Measurements from ENCODE around the gene MGST3. TPM values are rescaled to one million over a fixed set of nuclear protein-coding genes. Genes with fewer than 3 reads are reported as not detected.

Gene MGST3
- total and polyA plus RNA-seq, 9 donors = 137 to 238 (median 159) TPM

DNA sequence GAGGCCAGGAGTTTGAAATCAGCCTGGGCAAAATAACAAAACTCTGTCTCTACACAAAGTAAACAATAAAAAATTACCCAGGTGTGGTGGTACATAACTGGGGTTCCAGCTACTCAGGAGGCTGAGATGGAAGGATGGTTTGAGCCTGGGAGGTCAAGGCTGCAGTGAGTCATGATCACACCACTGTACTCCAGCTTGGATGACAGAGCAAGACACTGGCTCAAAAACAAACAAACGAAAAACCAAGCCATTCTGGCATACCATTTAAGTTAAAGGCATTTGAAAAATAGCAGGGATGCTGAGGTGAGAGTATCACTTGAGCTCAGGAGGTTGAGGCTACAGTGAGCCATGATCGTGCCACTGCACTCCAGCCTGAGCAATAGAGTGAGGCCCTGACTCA, 72.6 kb downstream of the MGST3 start:
- Histone ChIP-seq H3K4me3 (no peak overlapping the region), H3K9me3 (no peaks in the 10 kb centered on the region), H3K36me3 (no peaks in the 10 kb centered on the region), H3K27ac (no peak overlapping the region), H3K27me3 (no peaks in the 10 kb centered on the region), H3K4me1 (ENCODE audit: insufficient read depth) (no peaks in the 10 kb centered on the region)
- 74 to 81% (median 75%) methylated on average over 2 of the region's 2 CpGs for WGBS, 3 donors
- DNase-seq = no peak
- intact Hi-C loops (cut with DNase I) = no loop called here
- TF ChIP-seq, protein P1, sequence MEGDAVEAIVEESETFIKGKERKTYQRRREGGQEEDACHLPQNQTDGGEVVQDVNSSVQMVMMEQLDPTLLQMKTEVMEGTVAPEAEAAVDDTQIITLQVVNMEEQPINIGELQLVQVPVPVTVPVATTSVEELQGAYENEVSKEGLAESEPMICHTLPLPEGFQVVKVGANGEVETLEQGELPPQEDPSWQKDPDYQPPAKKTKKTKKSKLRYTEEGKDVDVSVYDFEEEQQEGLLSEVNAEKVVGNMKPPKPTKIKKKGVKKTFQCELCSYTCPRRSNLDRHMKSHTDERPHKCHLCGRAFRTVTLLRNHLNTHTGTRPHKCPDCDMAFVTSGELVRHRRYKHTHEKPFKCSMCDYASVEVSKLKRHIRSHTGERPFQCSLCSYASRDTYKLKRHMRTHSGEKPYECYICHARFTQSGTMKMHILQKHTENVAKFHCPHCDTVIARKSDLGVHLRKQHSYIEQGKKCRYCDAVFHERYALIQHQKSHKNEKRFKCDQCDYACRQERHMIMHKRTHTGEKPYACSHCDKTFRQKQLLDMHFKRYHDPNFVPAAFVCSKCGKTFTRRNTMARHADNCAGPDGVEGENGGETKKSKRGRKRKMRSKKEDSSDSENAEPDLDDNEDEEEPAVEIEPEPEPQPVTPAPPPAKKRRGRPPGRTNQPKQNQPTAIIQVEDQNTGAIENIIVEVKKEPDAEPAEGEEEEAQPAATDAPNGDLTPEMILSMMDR (IDR thresholded peaks at IDR 0.05) = no peak
- no peak for TF ChIP-seq EP300 (IDR thresholded peaks at IDR 0.05)
- no peak for TF ChIP-seq POLR2A (IDR thresholded peaks at IDR 0.05)

Other genes starting within 250 kb of the MGST3 start
- gene RXRG, start 186.1 kb upstream of the MGST3 start, total RNA-seq = 1 to 10 TPM in 5 of 7 donors, under 1 TPM in 1, not detected in 1; 0.95 to 4.5 (median 1.8) TPM
- 1 to 10 TPM in 1 of 2 donors, under 1 TPM in 1; 0.80 to 6.6 TPM for gene RXRG, start 186.1 kb upstream of the MGST3 start, polyA plus RNA-seq
- not detected for gene LRRC52, start 87.2 kb upstream of the MGST3 start, total RNA-seq
- gene LRRC52, start 87.2 kb upstream of the MGST3 start, polyA plus RNA-seq = not detected
- gene ALDH9A1, start 67.3 kb downstream of the MGST3 start, total RNA-seq = 10 to 100 TPM; 38.7 to 75.3 (median 64.2) TPM
- 100 to 1,000 TPM in 1 of 2 donors, 10 to 100 TPM in 1; 55.5 to 174 TPM for gene ALDH9A1, start 67.3 kb downstream of the MGST3 start, polyA plus RNA-seq
- gene TMCO1, start 137.6 kb downstream of the MGST3 start, total RNA-seq = 10 to 100 TPM; 38.5 to 77.7 (median 58.5) TPM
- 100 to 1,000 TPM in 1 of 2 donors, 10 to 100 TPM in 1; 60.5 to 142 TPM for gene TMCO1, start 137.6 kb downstream of the MGST3 start, polyA plus RNA-seq
- gene UCK2, start 196.4 kb downstream of the MGST3 start, total RNA-seq = 10 to 100 TPM; 13.2 to 22.7 (median 17.1) TPM
- 10 to 100 TPM in 1 of 2 donors, 1 to 10 TPM in 1; 7.3 to 12.8 TPM for gene UCK2, start 196.4 kb downstream of the MGST3 start, polyA plus RNA-seq

All from ovary (tissue), 9 donors.